HG02884 (cell line): Measurements from ENCODE around the gene SGMS1.
"Not testable (repeated sequence)": the region's sequence is repeated elsewhere in the genome, so short reads cannot be mapped to it uniquely, and the experiment has no call there.

ENCODE experiments used
- ATAC-seq: cut with Tn5 transposase; IDR thresholded peaks from one replicate; pipeline ENCODE4 v1.9.1; 2021; ENCODE audit warnings: mild to moderate bottlenecking, moderate library complexity; ENCODE audit not compliant: unreplicated experiment

The SGMS1 gene

GRCh38 chr10:50623663-50624412 lies at the start of gene SGMS1:
Gene SGMS1, minus strand, starts transcription at chr10:50623956. Its CDS starts 279,842 bp downstream, at chr10:50344114.
- peak; percentile 21 for ATAC-seq

DNA sequence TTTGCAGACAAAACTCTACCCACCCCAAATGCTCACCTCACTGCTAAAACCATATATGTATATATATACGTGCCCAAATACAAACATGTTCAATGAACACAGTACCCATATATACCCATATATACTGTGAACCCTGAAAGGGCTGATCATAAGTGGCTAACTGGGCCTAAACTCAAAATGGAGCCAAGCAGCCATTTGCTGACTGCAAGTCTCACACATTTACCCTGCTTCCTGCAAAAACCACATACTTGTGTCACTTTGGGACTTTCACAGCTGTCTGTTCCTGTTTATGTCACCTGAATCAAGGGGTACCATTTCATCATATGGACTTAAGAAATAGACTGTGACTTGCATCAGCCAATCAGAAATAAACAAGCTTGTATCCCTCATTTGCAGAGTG lies 48.4 kb upstream of the SGMS1 start:
- not testable (repeated sequence) for ATAC-seq

DNA sequence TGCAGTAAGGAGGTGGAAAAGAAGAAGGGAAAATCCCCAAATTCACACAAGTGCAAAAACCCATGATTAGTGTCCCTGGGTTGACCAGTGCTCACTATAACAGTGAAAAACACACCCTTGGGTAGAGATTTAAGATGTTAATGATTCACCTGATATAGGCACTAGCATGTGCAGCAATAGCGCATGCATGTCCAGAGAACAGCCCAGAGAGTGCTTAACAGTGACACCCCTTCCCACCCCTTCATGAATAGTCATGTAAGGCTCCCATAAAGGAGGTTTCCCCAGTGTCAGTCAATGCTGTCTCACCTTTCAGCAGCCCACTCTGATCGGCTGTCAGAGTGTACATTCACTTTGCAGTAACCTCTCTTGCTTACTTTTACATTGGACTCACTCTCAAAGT lies 47.9 kb upstream of the SGMS1 start:
- ATAC-seq: not testable (repeated sequence)

DNA sequence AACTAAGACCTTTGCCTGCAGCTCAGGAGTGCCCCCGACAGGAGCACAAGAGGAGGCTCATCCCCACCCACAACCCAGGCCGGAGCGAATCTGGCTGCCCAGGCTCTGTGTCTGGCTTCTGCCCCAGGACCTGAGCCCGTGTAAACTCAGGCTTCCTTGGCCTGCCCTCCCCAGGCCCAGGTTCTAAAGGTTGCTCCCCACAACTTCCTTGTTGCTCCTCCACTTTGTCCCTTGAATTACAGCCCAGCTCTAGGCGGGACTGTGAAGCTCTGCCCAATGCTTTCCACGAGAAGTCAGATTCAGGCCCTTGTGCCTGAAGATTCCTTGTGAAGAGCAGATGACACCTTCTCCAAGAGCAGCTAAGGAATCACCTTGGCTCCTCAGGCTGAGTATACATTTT lies 46.2 kb upstream of the SGMS1 start:
- ATAC-seq: not testable (repeated sequence)

GRCh38 chr10:50667353-50667752 lies 43.6 kb upstream of the SGMS1 start:
- not testable (repeated sequence) for ATAC-seq

DNA sequence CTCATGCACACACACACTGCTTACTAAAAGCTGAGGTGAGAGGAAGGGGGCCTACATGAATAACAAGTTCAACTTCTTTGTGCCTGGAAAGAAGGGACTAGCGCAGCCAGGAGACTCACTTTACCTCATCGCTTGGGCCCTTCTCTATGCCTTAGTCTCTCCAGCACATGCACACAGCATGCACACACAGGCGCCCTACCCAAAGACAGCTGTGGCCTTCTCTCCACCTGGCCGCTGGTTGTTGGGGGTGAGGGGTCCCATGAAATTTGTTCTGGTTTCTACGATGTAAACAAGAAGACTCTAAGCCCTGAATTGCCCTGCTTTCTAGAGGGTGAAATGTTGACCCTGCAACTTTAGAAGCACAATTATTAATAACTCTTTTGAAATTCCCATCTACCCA lies 38.7 kb upstream of the SGMS1 start:
- not testable (repeated sequence) for ATAC-seq

GRCh38 chr10:50661563-50661962 lies 37.8 kb upstream of the SGMS1 start:
- not testable (repeated sequence) for ATAC-seq

- peak; percentile 92 for ATAC-seq
Measured at GRCh38 chr10:50659865-50660730, 36.3 kb upstream of the SGMS1 start.

DNA sequence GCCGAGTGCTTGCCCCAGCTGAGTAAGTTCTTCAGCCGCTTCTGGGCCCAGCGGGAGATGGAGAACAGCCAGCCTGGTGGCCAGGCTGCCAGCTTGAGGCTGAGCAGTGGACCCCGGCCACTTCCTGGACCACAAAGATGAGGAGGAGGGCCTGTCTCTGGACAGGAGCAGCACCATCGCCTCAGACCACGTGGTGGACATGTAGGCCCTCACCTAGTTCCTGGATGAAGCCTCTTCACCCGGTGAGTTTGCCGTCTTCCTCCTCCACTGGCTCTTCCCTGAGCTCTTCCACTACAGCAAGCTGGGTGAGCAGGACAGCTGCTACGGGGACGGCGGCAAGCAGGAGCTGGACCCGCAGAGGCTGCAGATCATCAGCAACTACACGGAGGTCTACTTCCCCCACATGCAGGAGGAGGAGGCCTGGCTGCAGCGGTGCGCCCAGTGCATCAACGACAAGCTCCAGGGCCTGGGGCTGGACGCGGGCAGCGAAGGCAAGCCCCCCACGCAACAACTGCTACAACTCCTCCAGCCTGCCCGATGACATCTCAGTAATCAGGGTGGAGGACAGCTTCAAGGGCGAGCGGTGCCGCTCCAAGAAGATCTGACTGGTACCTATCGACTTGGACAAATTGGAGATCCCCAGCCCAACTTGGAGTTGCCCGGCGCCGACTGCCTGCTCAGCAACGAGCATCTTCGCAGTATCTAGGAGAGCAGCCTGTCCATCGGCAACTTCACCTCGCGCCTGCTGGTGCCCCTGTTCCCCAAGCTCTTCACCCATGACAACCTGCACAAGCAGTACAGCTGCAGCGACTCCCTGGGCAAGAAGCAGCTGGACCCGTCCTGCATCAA lies 35.5 kb upstream of the SGMS1 start:
- not testable (repeated sequence) for ATAC-seq

- no peak for ATAC-seq
Measured at GRCh38 chr10:50658165-50658564, 34.4 kb upstream of the SGMS1 start.

DNA sequence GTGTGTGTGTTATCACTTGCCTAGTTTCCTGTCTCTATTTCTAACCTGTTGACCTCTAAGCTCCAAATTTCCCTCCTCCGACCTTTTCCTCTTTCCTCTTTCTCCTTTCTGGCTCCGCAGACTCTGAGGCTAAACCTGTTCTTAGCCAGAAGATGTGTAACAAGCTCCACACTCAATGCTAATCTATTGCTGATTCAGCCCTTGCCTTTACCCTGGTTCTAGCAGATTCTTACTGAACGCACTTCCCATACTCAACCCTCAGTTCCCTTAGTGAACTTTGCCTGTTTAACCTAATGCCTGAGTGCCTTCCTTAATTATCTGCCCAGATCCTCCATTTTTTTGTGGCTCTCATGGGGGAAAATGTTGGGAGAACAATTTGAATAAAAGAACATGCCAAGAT lies 30.0 kb upstream of the SGMS1 start:
- ATAC-seq: no peak

- ATAC-seq: no peak
Measured at GRCh38 chr10:50653142-50653541, 29.4 kb upstream of the SGMS1 start.

GRCh38 chr10:50651808-50652207 lies 28.1 kb upstream of the SGMS1 start:
- ATAC-seq: no peak

- ATAC-seq: no peak
Measured at GRCh38 chr10:50650481-50650880, 26.7 kb upstream of the SGMS1 start.

GRCh38 chr10:50648935-50649227 lies 25.1 kb upstream of the SGMS1 start:
- no peak for ATAC-seq

- peak; percentile 64 for ATAC-seq
Measured at GRCh38 chr10:50648089-50648934, 24.6 kb upstream of the SGMS1 start.

GRCh38 chr10:50647350-50647749 lies 23.6 kb upstream of the SGMS1 start:
- ATAC-seq: not testable (repeated sequence)

DNA sequence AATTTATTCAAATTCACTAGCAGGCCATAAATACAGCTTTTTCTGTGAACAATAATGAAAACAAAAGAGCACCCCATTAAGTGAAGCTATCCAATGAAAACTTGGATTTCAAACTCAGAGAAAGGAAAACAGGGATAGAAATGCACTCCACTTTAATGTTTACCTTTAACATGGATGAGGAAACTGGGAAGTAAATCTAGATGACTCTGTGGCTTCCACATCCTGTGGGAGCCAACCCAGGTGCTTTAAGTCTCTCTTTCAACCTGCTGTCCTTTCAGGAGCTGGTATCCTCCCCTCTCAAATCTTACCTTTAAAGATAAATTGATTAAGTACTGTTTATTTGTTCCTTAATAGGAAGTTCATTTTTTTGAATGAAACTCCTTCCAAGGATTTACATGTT lies 21.5 kb upstream of the SGMS1 start:
- ATAC-seq: no peak

DNA sequence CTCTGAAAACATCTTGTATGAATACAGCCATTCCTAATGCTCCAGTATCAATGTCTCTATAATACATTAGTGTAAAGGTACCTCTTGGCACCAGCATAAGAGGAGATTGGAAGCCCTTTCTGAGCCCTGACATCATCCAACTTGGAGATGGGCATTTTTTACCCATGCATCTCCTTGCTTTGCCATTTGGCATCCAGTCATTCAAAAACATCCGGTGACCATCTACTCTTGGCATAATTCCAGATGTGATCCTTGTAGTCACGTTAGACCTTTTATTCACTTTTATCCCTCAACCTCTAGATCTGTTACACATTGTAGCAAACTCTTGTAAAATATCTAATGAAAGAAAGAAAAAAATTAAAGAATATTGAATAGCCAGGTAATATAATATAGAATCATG lies 17.9 kb upstream of the SGMS1 start:
- ATAC-seq: no peak

DNA sequence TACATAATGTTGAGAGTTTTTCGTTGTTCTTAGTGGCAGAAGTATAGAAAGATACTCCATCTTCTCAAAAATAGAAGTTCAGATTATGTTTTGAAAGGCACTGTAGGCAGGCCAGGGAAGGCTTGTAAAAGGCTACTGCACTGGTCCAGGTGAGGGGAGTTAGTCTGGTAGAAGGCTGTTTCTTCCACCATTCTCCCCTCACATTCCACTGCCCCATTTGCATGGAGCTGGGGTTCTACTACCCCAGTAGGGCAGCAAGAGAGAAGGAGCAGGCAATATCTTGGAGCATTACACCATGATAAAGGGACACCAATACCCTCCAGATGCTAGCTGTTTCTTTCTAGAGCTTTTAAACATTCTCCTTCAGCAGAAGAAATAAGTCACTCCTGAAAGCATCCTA lies 16.5 kb upstream of the SGMS1 start:
- ATAC-seq: no peak
